ENCODE data around the gene HTN3.
"Not testable (repeated sequence)": the region's sequence is repeated elsewhere in the genome, so short reads cannot be mapped to it uniquely, and the experiment has no call there.

Gene HTN3

DNA sequence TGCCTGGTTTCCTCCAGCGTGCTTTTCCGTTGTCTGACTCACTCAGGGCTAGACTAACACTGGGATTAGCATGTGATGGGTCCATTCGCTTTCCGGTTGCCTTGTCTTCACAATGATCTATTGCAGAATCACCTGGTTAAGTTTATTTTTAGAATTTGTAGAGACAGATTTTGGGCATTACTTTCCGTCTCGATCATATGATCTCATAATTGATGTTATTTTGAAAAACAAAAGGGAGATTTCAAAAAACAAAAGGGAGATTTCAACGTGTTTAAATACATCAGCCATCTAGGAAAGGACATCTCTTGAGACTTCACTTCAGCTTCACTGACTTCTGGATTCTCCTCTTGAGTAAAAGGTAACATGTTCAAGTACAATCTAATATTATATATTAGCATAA lies at the start of gene HTN3:
Gene HTN3 (plus strand): TSS at position 301 of the 400 bp plus-strand sequence. CDS start 2,282 bp downstream, outside the sequence.
- not testable (repeated sequence) for H3K9ac ChIP-seq (ENCODE audit: low read depth, low read length); DNase-seq; H3K9me3 ChIP-seq (ENCODE audit: insufficient read depth, low read length, severe bottlenecking); H3K4me1 ChIP-seq (ENCODE audit: insufficient read depth, low read length); H2AFZ ChIP-seq (ENCODE audit: low read depth, low read length); H4K20me1 ChIP-seq (ENCODE audit: insufficient read depth, low read length); ATAC-seq (ENCODE audit: insufficient read depth, low read depth); H3K27ac ChIP-seq (ENCODE audit: low read length); H3K4me3 ChIP-seq (ENCODE audit: low read depth in 1 of 2, low read length in 2 of 2); H3K4me2 ChIP-seq (ENCODE audit: insufficient read depth, low read length); H3K27me3 ChIP-seq (ENCODE audit: insufficient read depth, low read length, poor library complexity); H3K79me2 ChIP-seq (ENCODE audit: insufficient read depth, low read length); H3K36me3 ChIP-seq (ENCODE audit: insufficient read depth, low read length)

DNA sequence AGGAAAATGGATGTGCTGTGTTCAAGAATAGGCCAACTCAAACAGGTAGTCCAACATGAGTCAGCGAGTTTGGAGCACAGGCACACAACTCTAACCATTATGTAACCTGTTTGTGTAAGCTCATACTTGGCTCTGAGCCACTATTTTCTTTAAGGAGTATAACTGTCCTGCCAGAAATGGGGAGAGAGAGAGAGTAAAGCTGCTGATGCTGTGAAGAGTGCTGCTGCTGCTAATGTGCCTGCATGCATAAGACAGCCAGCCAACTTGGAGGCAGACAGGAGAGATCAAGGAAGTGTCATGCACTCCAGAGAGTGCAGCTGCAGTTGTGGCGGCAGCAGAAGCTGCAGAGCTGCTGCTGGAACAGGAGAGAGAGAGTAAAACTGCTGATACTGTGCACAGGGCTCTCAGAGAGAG lies 44.2 kb upstream of the HTN3 start:
- Histone ChIP-seq H3K4me1 (ENCODE audit: insufficient read depth, low read length) (no peaks in the 10 kb centered on the region), H3K4me3 (ENCODE audit: low read depth in 1 of 2, low read length in 2 of 2) (no peak overlapping the region), H3K79me2 (ENCODE audit: insufficient read depth, low read length) (no peaks in the 10 kb centered on the region), H3K9ac (ENCODE audit: low read depth, low read length) (no peak overlapping the region), H3K27me3 (ENCODE audit: insufficient read depth, low read length, poor library complexity) (no peaks in the 10 kb centered on the region), H3K27ac (ENCODE audit: low read length) (no peak overlapping the region), H4K20me1 (ENCODE audit: insufficient read depth, low read length) (no peaks in the 10 kb centered on the region), H2AFZ (ENCODE audit: low read depth, low read length) (0 out of 2 replicates have a peak overlapping the region, but pooled peaks have one; percentile 7), H3K9me3 (ENCODE audit: insufficient read depth, low read length, severe bottlenecking) (no peaks in the 10 kb centered on the region), H3K4me2 (ENCODE audit: insufficient read depth, low read length) (no peak overlapping the region), H3K36me3 (ENCODE audit: insufficient read depth, low read length) (no peaks in the 10 kb centered on the region)
- peak; percentile 52 for ATAC-seq (ENCODE audit: insufficient read depth, low read depth)
- DNase-seq: no peak
- TF ChIP-seq, protein P1, sequence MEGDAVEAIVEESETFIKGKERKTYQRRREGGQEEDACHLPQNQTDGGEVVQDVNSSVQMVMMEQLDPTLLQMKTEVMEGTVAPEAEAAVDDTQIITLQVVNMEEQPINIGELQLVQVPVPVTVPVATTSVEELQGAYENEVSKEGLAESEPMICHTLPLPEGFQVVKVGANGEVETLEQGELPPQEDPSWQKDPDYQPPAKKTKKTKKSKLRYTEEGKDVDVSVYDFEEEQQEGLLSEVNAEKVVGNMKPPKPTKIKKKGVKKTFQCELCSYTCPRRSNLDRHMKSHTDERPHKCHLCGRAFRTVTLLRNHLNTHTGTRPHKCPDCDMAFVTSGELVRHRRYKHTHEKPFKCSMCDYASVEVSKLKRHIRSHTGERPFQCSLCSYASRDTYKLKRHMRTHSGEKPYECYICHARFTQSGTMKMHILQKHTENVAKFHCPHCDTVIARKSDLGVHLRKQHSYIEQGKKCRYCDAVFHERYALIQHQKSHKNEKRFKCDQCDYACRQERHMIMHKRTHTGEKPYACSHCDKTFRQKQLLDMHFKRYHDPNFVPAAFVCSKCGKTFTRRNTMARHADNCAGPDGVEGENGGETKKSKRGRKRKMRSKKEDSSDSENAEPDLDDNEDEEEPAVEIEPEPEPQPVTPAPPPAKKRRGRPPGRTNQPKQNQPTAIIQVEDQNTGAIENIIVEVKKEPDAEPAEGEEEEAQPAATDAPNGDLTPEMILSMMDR (IDR thresholded peaks at IDR 0.05; ENCODE audit: borderline replicate concordance, extremely low read depth, low read length, poor library complexity, severe bottlenecking): no peak
- no peak for TF ChIP-seq EZH2 (IDR thresholded peaks at IDR 0.05; ENCODE audit: borderline replicate concordance, low read depth, low read length, severe bottlenecking)

DNA sequence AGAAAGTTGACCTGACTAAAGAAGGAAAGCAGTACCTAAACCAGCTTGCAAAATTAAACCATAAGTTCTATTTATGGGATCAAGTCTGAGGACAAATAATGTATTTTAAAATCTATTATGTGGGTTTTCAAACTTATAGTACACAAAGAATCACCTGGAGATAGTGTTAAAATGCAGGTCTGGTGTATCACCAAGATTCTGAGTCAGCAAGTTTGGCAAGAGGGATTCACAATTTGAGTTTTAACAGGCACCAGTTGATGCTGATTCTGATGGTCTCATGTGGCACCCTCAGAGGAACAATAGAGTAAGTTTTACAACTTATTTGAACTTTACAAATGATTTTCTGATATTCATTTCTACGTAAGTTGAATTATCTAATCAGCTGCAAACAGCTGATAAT lies 41.6 kb upstream of the HTN3 start:
- no peaks in the 10 kb centered on the region for H3K27me3 ChIP-seq (ENCODE audit: insufficient read depth, low read length, poor library complexity)
- no peak for ATAC-seq (ENCODE audit: insufficient read depth, low read depth)
- DNase-seq: no peak
- H3K36me3 ChIP-seq (ENCODE audit: insufficient read depth, low read length): no peaks in the 10 kb centered on the region
- TF ChIP-seq, protein P1 (IDR thresholded peaks at IDR 0.05; ENCODE audit: borderline replicate concordance, extremely low read depth, low read length, poor library complexity, severe bottlenecking): no peak
- no peak for TF ChIP-seq EZH2 (IDR thresholded peaks at IDR 0.05; ENCODE audit: borderline replicate concordance, low read depth, low read length, severe bottlenecking)
- no peaks in the 10 kb centered on the region for H3K79me2 ChIP-seq (ENCODE audit: insufficient read depth, low read length)
- H3K4me3 ChIP-seq (ENCODE audit: low read depth in 1 of 2, low read length in 2 of 2): no peak overlapping the region
- H4K20me1 ChIP-seq (ENCODE audit: insufficient read depth, low read length): no peaks in the 10 kb centered on the region
- H3K4me1 ChIP-seq (ENCODE audit: insufficient read depth, low read length): no peaks in the 10 kb centered on the region
- H3K4me2 ChIP-seq (ENCODE audit: insufficient read depth, low read length): no peak overlapping the region
- no peaks in the 10 kb centered on the region for H3K9me3 ChIP-seq (ENCODE audit: insufficient read depth, low read length, severe bottlenecking)
- H3K27ac ChIP-seq (ENCODE audit: low read length): no peak overlapping the region
- H3K9ac ChIP-seq (ENCODE audit: low read depth, low read length): no peak overlapping the region
- H2AFZ ChIP-seq (ENCODE audit: low read depth, low read length): no peak overlapping the region

DNA sequence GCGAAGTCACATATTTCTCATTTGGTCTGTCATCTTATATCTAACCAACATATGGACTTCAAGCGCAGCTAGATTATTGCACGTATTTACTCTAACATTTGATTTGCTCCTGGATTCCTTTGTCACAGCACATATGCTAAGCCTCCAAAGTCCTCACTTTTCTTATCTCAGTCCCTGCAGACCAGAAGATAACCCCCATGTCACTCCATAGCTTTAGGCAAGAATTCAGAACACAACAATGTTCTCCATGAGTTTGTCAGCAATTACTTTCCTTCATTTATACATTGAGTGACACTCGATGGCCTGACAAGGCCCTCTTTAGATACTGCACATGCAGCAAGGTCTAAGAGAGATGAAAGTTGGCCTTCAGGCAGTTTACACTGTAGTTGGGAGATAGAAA lies 37.2 kb upstream of the HTN3 start:
- Histone ChIP-seq H3K79me2 (ENCODE audit: insufficient read depth, low read length) (no peaks in the 10 kb centered on the region), H3K9me3 (ENCODE audit: insufficient read depth, low read length, severe bottlenecking) (no peaks in the 10 kb centered on the region), H3K4me1 (ENCODE audit: insufficient read depth, low read length) (no peaks in the 10 kb centered on the region), H3K27ac (ENCODE audit: low read length) (no peak overlapping the region), H4K20me1 (ENCODE audit: insufficient read depth, low read length) (no peaks in the 10 kb centered on the region), H3K4me3 (ENCODE audit: low read depth in 1 of 2, low read length in 2 of 2) (no peak overlapping the region), H3K36me3 (ENCODE audit: insufficient read depth, low read length) (no peaks in the 10 kb centered on the region), H3K27me3 (ENCODE audit: insufficient read depth, low read length, poor library complexity) (no peaks in the 10 kb centered on the region), H3K4me2 (ENCODE audit: insufficient read depth, low read length) (no peak overlapping the region), H2AFZ (ENCODE audit: low read depth, low read length) (no peak overlapping the region), H3K9ac (ENCODE audit: low read depth, low read length) (no peak overlapping the region)
- no peak for ATAC-seq (ENCODE audit: insufficient read depth, low read depth)
- TF ChIP-seq EZH2 (IDR thresholded peaks at IDR 0.05; ENCODE audit: borderline replicate concordance, low read depth, low read length, severe bottlenecking): no peak
- TF ChIP-seq, protein P1 (IDR thresholded peaks at IDR 0.05; ENCODE audit: borderline replicate concordance, extremely low read depth, low read length, poor library complexity, severe bottlenecking): no peak
- no peak for DNase-seq

All from DND-41 (cell line).